Mucosa of descending colon (tissue), 3 donors: Measurements from ENCODE around the gene PAPOLG. TPM values are rescaled to one million over a fixed set of nuclear protein-coding genes. Genes with fewer than 3 reads are reported as not detected.
A peak's percentile ranks its signal among the peaks of the same experiment; 100 is the strongest.

ENCODE experiments used
- ATAC-seq: fragments of 200-7000 bp; cut with Tn5 transposase; one replicate; pipeline ENCODE4 v1.9.1; 2020; ENCODE audit warnings: mild to moderate bottlenecking, moderate library complexity
- DNase-seq, 3 donors: peaks; one replicate each; pipeline ENCODE4 v3.0.0-alpha.2; 2020
- H3K36me3 ChIP-seq: fragments of 200-600 bp; one replicate; pipeline ENCODE4 v1.8.0; 2021; ENCODE audit warnings: low read depth, mild to moderate bottlenecking
- H3K4me1 ChIP-seq: fragments of 200-600 bp; one replicate; pipeline ENCODE4 v1.8.0; 2021; ENCODE audit warnings: low read depth, mild to moderate bottlenecking
- H3K4me3 ChIP-seq: fragments of 200-600 bp; one replicate; pipeline ENCODE4 v1.8.0; 2021; ENCODE audit warnings: mild to moderate bottlenecking
- H3K9me3 ChIP-seq: fragments of 200-600 bp; one replicate; pipeline ENCODE4 v1.8.0; 2021; ENCODE audit warnings: mild to moderate bottlenecking
- CTCF ChIP-seq: fragments of 200-600 bp; IDR thresholded peaks from one replicate; pipeline ENCODE4 v1.8.0; 2022; ENCODE audit warnings: antibody characterized with exemption, mild to moderate bottlenecking
- intact Hi-C, 2 donors: fragments of 100-400 bp; cut with DNase I in 1 of 2; cut with micrococcal nuclease in 1 of 2; formaldehyde crosslinking; loops; one replicate each; pipeline versions ENCODE4 v1.11.0 to v1.11.1; 2022; cut with DNase I, micrococcal nuclease
- total RNA-seq, 3 donors: library from RNA; stranded (reverse); fragmentation: NEBNext Ultra II Directional in 2 of 3; extraction: Animal tissue kit (Norgen Biotek cat#: 25700) in 2 of 3; gene quantifications; one replicate each; pipeline versions ENCODE4 v1.2.1 to v1.2.4, GENCODE V29; 2021 to 2023
- donor health status: DM: no; HTN: no; CAD: no; lungs with moderate emphysema.
- donor health status: DM: no; HTN: no; CAD: no.
- donor health status: DM: no; HTN: yes; CAD: no.

PAPOLG gene
- total RNA-seq, 3 donors from 2014 or later: 9.1 to 14.5 (median 10.1) TPM

GRCh38 chr2:60739156-60739555 lies 16.9 kb upstream of the PAPOLG start:
- H3K4me3 ChIP-seq: no peak overlapping the region
- no peaks in the 10 kb centered on the region for H3K9me3 ChIP-seq
- intact Hi-C loops: no loop called here
- TF ChIP-seq CTCF: no peak
- DNase-seq (no peak), ATAC-seq (no peak)
- H3K4me1 ChIP-seq: no peaks in the 10 kb centered on the region
- H3K36me3 ChIP-seq: no peaks in the 10 kb centered on the region

GRCh38 chr2:60741576-60741975 lies 14.5 kb upstream of the PAPOLG start:
- no peaks in the 10 kb centered on the region for H3K9me3 ChIP-seq
- DNase-seq (no peak), ATAC-seq (no peak)
- intact Hi-C loops: no loop called here
- no peak for TF ChIP-seq CTCF
- H3K4me3 ChIP-seq: no peak overlapping the region
- no peaks in the 10 kb centered on the region for H3K4me1 ChIP-seq
- H3K36me3 ChIP-seq: no peaks in the 10 kb centered on the region

GRCh38 chr2:60742419-60742818 lies 13.6 kb upstream of the PAPOLG start:
- intact Hi-C loops: no loop called here
- no peaks in the 10 kb centered on the region for H3K4me1 ChIP-seq
- H3K9me3 ChIP-seq: no peaks in the 10 kb centered on the region
- no peak for TF ChIP-seq CTCF
- H3K4me3 ChIP-seq: no peak overlapping the region
- no peak for ATAC-seq
- no peak for DNase-seq
- H3K36me3 ChIP-seq: no peaks in the 10 kb centered on the region

- TF ChIP-seq CTCF: no peak
- DNase-seq (no peak), ATAC-seq (peak; percentile 36)
- intact Hi-C loops: no loop called here
- H3K9me3 ChIP-seq: no peaks in the 10 kb centered on the region
- H3K4me1 ChIP-seq: no peaks in the 10 kb centered on the region
- no peaks in the 10 kb centered on the region for H3K36me3 ChIP-seq
- no peak overlapping the region for H3K4me3 ChIP-seq
Measured at GRCh38 chr2:60745330-60745729, 10.7 kb upstream of the PAPOLG start.

- H3K4me1 ChIP-seq: no peaks in the 10 kb centered on the region
- no peak for DNase-seq
- H3K36me3 ChIP-seq: no peaks in the 10 kb centered on the region
- ATAC-seq: peak; percentile 28
- H3K4me3 ChIP-seq: no peak overlapping the region
- intact Hi-C loops: no loop called here
- H3K9me3 ChIP-seq: no peaks in the 10 kb centered on the region
- TF ChIP-seq CTCF: no peak
Measured at GRCh38 chr2:60745761-60746160, 10.3 kb upstream of the PAPOLG start.

GRCh38 chr2:60746318-60746717 lies 9.8 kb upstream of the PAPOLG start:
- Histone ChIP-seq H3K9me3 (no peaks in the 10 kb centered on the region), H3K4me3 (no peak overlapping the region), H3K36me3 (no peaks in the 10 kb centered on the region), H3K4me1 (no peaks in the 10 kb centered on the region)
- TF ChIP-seq CTCF: no peak
- DNase-seq: no peak
- intact Hi-C loops: no loop called here
- no peak for ATAC-seq
